ENCODE data around the gene MLX.

DNA sequence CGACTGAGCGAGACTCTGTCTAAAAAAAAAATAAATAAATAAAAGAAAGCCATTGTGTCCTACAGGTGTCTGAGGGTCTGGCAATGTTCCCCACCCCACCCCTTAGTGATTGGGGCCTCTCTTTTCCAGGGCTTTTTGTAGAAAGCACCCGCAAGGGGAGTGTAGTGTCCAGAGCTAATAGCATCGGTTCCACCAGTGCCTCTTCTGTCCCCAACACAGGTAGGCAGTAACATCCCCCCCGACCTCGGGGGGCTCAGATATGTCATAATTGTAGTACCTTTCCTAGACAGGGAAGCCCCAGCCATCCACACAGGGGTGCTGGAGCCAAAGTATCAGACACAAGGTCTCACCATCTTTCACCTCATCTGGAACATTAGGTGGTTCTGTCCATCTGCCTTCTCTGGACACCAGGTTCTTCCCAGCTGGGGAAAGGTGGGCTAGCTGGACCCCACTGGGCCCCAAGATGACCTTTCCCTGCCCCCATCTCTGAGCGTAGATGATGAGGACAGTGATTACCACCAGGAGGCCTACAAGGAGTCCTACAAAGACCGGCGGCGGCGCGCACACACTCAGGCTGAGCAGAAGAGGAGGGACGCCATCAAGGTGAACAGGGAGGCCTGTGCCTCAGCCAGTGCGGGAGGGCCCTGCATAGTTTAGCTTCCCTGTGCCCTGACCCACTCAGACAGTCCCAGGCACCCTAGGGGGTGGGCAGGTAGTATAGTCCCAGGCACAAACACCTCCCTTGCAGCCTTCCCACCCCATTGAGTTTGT is 1.6 kb downstream of the MLX start:
- TF ChIP-seq, protein P1, sequence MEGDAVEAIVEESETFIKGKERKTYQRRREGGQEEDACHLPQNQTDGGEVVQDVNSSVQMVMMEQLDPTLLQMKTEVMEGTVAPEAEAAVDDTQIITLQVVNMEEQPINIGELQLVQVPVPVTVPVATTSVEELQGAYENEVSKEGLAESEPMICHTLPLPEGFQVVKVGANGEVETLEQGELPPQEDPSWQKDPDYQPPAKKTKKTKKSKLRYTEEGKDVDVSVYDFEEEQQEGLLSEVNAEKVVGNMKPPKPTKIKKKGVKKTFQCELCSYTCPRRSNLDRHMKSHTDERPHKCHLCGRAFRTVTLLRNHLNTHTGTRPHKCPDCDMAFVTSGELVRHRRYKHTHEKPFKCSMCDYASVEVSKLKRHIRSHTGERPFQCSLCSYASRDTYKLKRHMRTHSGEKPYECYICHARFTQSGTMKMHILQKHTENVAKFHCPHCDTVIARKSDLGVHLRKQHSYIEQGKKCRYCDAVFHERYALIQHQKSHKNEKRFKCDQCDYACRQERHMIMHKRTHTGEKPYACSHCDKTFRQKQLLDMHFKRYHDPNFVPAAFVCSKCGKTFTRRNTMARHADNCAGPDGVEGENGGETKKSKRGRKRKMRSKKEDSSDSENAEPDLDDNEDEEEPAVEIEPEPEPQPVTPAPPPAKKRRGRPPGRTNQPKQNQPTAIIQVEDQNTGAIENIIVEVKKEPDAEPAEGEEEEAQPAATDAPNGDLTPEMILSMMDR (IDR thresholded peaks at IDR 0.05), result no peak
- no peak for TF ChIP-seq EZH2 (IDR thresholded peaks at IDR 0.05; ENCODE audit: borderline replicate concordance, insufficient read depth, low read depth, low read length, poor library complexity, severe bottlenecking)
